SK-N-SH treated with all-trans-retinoic acid at 6 μM for 48 hours (cell line): Measurements from ENCODE around the gene LGALS13.

ENCODE experiments used
- ATAC-seq: fragments of 200-7000 bp; cut with Tn5 transposase; 3 replicates; pipeline ENCODE4 v1.9.1; 2020; ENCODE audit warnings: mild to moderate bottlenecking, moderate library complexity
- ARNTL ChIP-seq: fragments of 450-650 bp; formaldehyde crosslinking; IDR thresholded peaks from 2 replicates; pipeline ENCODE4 v1.5.0; 2020; ENCODE audit warnings: low read depth, mild to moderate bottlenecking, moderate library complexity, borderline replicate concordance
- BACH2 ChIP-seq: fragments of 250-450 bp; sonication (Bioruptor Pico); IDR thresholded peaks from 2 replicates; pipeline ENCODE4 v1.9.0; 2021; ENCODE audit warnings: mild to moderate bottlenecking, borderline replicate concordance
- CREB5 ChIP-seq: fragments of 250-450 bp; sonication (Bioruptor Pico); IDR thresholded peaks from 2 replicates; pipeline ENCODE4 v1.5.1; 2020; ENCODE audit warnings: low read depth, mild to moderate bottlenecking, moderate library complexity
- CSDC2 ChIP-seq: fragments of 250-450 bp; sonication (Bioruptor Pico); IDR thresholded peaks from 2 replicates; pipeline ENCODE4 v1.5.0; 2020; ENCODE audit warnings: mild to moderate bottlenecking, moderate library complexity
- CSRNP3 ChIP-seq: fragments of 250-450 bp; sonication (Bioruptor Pico); IDR thresholded peaks from 2 replicates; pipeline ENCODE4 v1.5.1; 2021; ENCODE audit warnings: mild to moderate bottlenecking, moderate library complexity
- ESRRG ChIP-seq: fragments of 250-450 bp; sonication (Bioruptor Pico); IDR thresholded peaks from 2 replicates; pipeline ENCODE4 v1.6.1; 2021; ENCODE audit warnings: mild to moderate bottlenecking
- GLIS3 ChIP-seq: fragments of 250-450 bp; sonication (Bioruptor Pico); IDR thresholded peaks from 2 replicates; pipeline ENCODE4 v1.5.0; 2020; ENCODE audit warnings: mild to moderate bottlenecking, moderate library complexity
- ISL1 ChIP-seq: fragments of 250-450 bp; sonication (Bioruptor Pico); IDR thresholded peaks from 2 replicates; pipeline ENCODE4 v2.1.2; 2022; ENCODE audit warnings: mild to moderate bottlenecking, moderate library complexity
- OSR1 ChIP-seq: fragments of 250-450 bp; sonication (Bioruptor Pico); IDR thresholded peaks from 2 replicates; pipeline ENCODE4 v1.8.0; 2022; ENCODE audit warnings: moderate library complexity, mild to moderate bottlenecking, inconsistent platforms
- PATZ1 ChIP-seq: fragments of 250-450 bp; sonication (Bioruptor Pico); IDR thresholded peaks from 2 replicates; pipeline ENCODE4 v1.8.0; 2020; ENCODE audit warnings: mild to moderate bottlenecking, moderate library complexity, borderline replicate concordance
- POU6F1 ChIP-seq: fragments of 250-450 bp; sonication (Bioruptor Pico); IDR thresholded peaks from 2 replicates; pipeline ENCODE4 v1.8.0; 2021; ENCODE audit warnings: low read depth, mild to moderate bottlenecking, moderate library complexity, borderline replicate concordance
- PPARA ChIP-seq: fragments of 250-450 bp; sonication (Bioruptor Pico); IDR thresholded peaks from 2 replicates; pipeline ENCODE4 v1.5.0; 2020; ENCODE audit warnings: mild to moderate bottlenecking, borderline replicate concordance
- RARB ChIP-seq: fragments of 250-450 bp; sonication (Bioruptor Pico); IDR thresholded peaks from 2 replicates; pipeline ENCODE4 v1.8.0; 2021; ENCODE audit warnings: mild to moderate bottlenecking, moderate library complexity
- SNAI2 ChIP-seq: fragments of 250-450 bp; sonication (Bioruptor Pico); IDR thresholded peaks from 2 replicates; pipeline ENCODE4 v1.5.0; 2020; ENCODE audit warnings: mild to moderate bottlenecking, moderate library complexity
- TOX ChIP-seq: fragments of 250-450 bp; sonication (Bioruptor Pico); IDR thresholded peaks from 2 replicates; pipeline ENCODE4 v1.8.0; 2021; ENCODE audit warnings: mild to moderate bottlenecking, moderate library complexity, borderline replicate concordance
- TSHZ2 ChIP-seq: fragments of 250-450 bp; sonication (Bioruptor Pico); IDR thresholded peaks from 2 replicates; pipeline ENCODE4 v1.5.0; 2020; ENCODE audit warnings: mild to moderate bottlenecking, moderate library complexity
- ZC3H10 ChIP-seq: fragments of 250-450 bp; sonication (Bioruptor Pico); IDR thresholded peaks from 2 replicates; pipeline ENCODE4 v1.5.1; 2021; ENCODE audit warnings: mild to moderate bottlenecking, moderate library complexity
- ZFP3 ChIP-seq: fragments of 250-450 bp; sonication (Bioruptor Pico); IDR thresholded peaks from 2 replicates; pipeline ENCODE4 v1.5.0; 2020; ENCODE audit warnings: mild to moderate bottlenecking, moderate library complexity
- ZFP30 ChIP-seq: fragments of 450-650 bp; formaldehyde crosslinking; IDR thresholded peaks from 2 replicates; pipeline ENCODE4 v1.5.0; 2022; ENCODE audit warnings: mild to moderate bottlenecking, moderate library complexity
- ZNF565 ChIP-seq: fragments of 450-650 bp; formaldehyde crosslinking; conservative IDR thresholded peaks from 2 replicates; pipeline ENCODE4 v1.5.0; 2020; ENCODE audit warnings: low read depth, mild to moderate bottlenecking, moderate library complexity
- ZNF70 ChIP-seq: fragments of 450-650 bp; formaldehyde crosslinking; IDR thresholded peaks from 2 replicates; pipeline ENCODE4 v1.5.0; 2020; ENCODE audit warnings: mild to moderate bottlenecking, moderate library complexity
- ZNF8 ChIP-seq: fragments of 450-650 bp; formaldehyde crosslinking; IDR thresholded peaks from 2 replicates; pipeline ENCODE4 v1.5.0; 2020; ENCODE audit warnings: mild to moderate bottlenecking, moderate library complexity

The LGALS13 gene

GRCh38 chr19:39595950-39596349, 6.4 kb upstream of the LGALS13 start:
- TF ChIP-seq OSR1 (no peak), ISL1 (CRISPR knock-in tag) (no peak), TSHZ2 (no peak), ZFP30 (CRISPR knock-in tag) (no peak), TOX (CRISPR knock-in tag) (no peak), RARB (CRISPR knock-in tag) (no peak), PPARA (CRISPR knock-in tag) (no peak), CSRNP3 (CRISPR knock-in tag) (no peak), GLIS3 (CRISPR knock-in tag) (no peak), CREB5 (CRISPR knock-in tag) (no peak), ARNTL (no peak), CSDC2 (CRISPR knock-in tag) (no peak), PATZ1 (CRISPR knock-in tag) (no peak), ZNF565 (CRISPR knock-in tag) (no peak), POU6F1 (CRISPR knock-in tag) (no peak), ZFP3 (no peak), ESRRG (CRISPR knock-in tag) (no peak), ZNF8 (CRISPR knock-in tag) (no peak), ZNF70 (CRISPR knock-in tag) (no peak), ZC3H10 (CRISPR knock-in tag) (no peak)
- TF ChIP-seq, all 23 proteins: peak for 0
- no peak for ATAC-seq

- TF ChIP-seq PPARA (CRISPR knock-in tag) (no peak), TSHZ2 (no peak), BACH2 (CRISPR knock-in tag) (no peak), SNAI2 (no peak), ZC3H10 (CRISPR knock-in tag) (no peak), ZFP30 (CRISPR knock-in tag) (no peak), RARB (CRISPR knock-in tag) (no peak), ESRRG (CRISPR knock-in tag) (no peak), POU6F1 (CRISPR knock-in tag) (no peak), OSR1 (no peak), ZNF565 (CRISPR knock-in tag) (no peak)
- ATAC-seq = no peak
Measured at GRCh38 chr19:39596911-39597310, 5.4 kb upstream of the LGALS13 start.
